HepG2 (cell line): Measurements from ENCODE around the gene NLRC5. TPM values are rescaled to one million over a fixed set of nuclear protein-coding genes. Genes with fewer than 3 reads are reported as not detected.

Source experiments
- ELF3 ChIP-seq: IDR thresholded peaks from 2 replicates; pipeline ENCODE4 v1.6.1; 2016; ENCODE audit warnings: missing genetic modification reagents, missing compliant biosample characterization
- FOXP1 ChIP-seq, 2 experiments: fragments of 450-650 bp in 1 of 2; IDR thresholded peaks; 2 replicates each; pipeline ENCODE4 v1.6.1; 2017 to 2018; ENCODE audit warnings: antibody characterized with exemption in 1 of 2
- IRF2 ChIP-seq: IDR thresholded peaks from 2 replicates; pipeline ENCODE4 v1.6.1; 2018; ENCODE audit warnings: missing genetic modification reagents, missing compliant biosample characterization
- KAT7 ChIP-seq: IDR thresholded peaks from 2 replicates; pipeline ENCODE4 v1.6.1; 2018; ENCODE audit warnings: borderline replicate concordance, missing compliant biosample characterization
- KDM2A ChIP-seq: sonication (generic); formaldehyde crosslinking; IDR thresholded peaks from 2 replicates; pipeline ENCODE4 v1.4.0; 2020; ENCODE audit warnings: low read depth, missing genetic modification reagents, borderline replicate concordance
- KLF13 ChIP-seq: sonication (generic); formaldehyde crosslinking; IDR thresholded peaks from 2 replicates; pipeline ENCODE4 v1.4.0; 2020; ENCODE audit warnings: mild to moderate bottlenecking, missing genetic modification reagents
- MTA3 ChIP-seq: sonication (generic); formaldehyde crosslinking; IDR thresholded peaks from 2 replicates; pipeline ENCODE4 v1.4.0; 2020; ENCODE audit warnings: missing genetic modification reagents
- NFKBIZ ChIP-seq: IDR thresholded peaks from 2 replicates; pipeline ENCODE4 v1.6.1; 2018; ENCODE audit warnings: missing genetic modification reagents, missing compliant biosample characterization
- NFYB ChIP-seq: sonication (generic); formaldehyde crosslinking; IDR thresholded peaks from 2 replicates; pipeline ENCODE4 v1.4.0; 2020; ENCODE audit warnings: missing genetic modification reagents
- U2AF2 ChIP-seq: fragments of 200-400 bp; formaldehyde crosslinking; IDR thresholded peaks from 2 replicates; pipeline ENCODE4 v1.6.1; 2017; ENCODE audit warnings: low read depth, mild to moderate bottlenecking, low read length
- ZBTB7B ChIP-seq: sonication (generic); formaldehyde crosslinking; IDR thresholded peaks from 2 replicates; pipeline ENCODE4 v1.4.0; 2020; ENCODE audit warnings: missing genetic modification reagents
- ZNF30 ChIP-seq: sonication (generic); formaldehyde crosslinking; IDR thresholded peaks from 2 replicates; pipeline ENCODE4 v1.5.0; 2020; ENCODE audit warnings: mild to moderate bottlenecking, missing genetic modification reagents
- ZNF333 ChIP-seq: sonication (generic); formaldehyde crosslinking; IDR thresholded peaks from 2 replicates; pipeline ENCODE4 v1.4.0; 2020; ENCODE audit warnings: mild to moderate bottlenecking, missing genetic modification reagents, borderline replicate concordance
- ZNF773 ChIP-seq: sonication (generic); formaldehyde crosslinking; IDR thresholded peaks from 2 replicates; pipeline ENCODE4 v1.4.0; 2020; ENCODE audit warnings: missing genetic modification reagents, borderline replicate concordance
- ZNF883 ChIP-seq: sonication (generic); formaldehyde crosslinking; IDR thresholded peaks from 2 replicates; pipeline ENCODE4 v1.5.1; 2020; ENCODE audit warnings: mild to moderate bottlenecking, missing genetic modification reagents; ENCODE audit errors: not compliant biosample characterization
- polyA plus RNA-seq, 8 experiments: library from polyadenylated mRNA; depleted of rRNA in 3 of 8; stranded (reverse) in 7 of 8; unstranded in 1 of 8; fragments of >200 nt; fragmentation: Illumina TruSeq in 4 of 8; extraction: Trizol in 4 of 8; gene quantifications; 2 replicates each; pipeline versions ENCODE4 v1.2.1 to v1.2.3, GENCODE V29; 2011 to 2016; ENCODE audit warnings: low read depth in 4 of 8, missing spikeins in 1 of 8, mixed read lengths in 1 of 8; ENCODE audit not compliant: insufficient read depth in 1 of 8
- total RNA-seq, 5 experiments: library from RNA; depleted of rRNA; stranded (reverse); fragments of >200 nt; fragmentation: Illumina TruSeq; extraction: Trizol; gene quantifications; 2 replicates each; pipeline ENCODE4 v1.2.3, GENCODE V29; 2016; ENCODE audit warnings: low read depth in 1 of 5
- TF ChIP-seq, protein P1 (sequence below): fragments of 450-650 bp; IDR thresholded peaks from 2 replicates; pipeline ENCODE4 v1.6.1; 2017
- TF ChIP-seq, protein P2 (sequence below): sonication (generic); formaldehyde crosslinking; IDR thresholded peaks from 2 replicates; pipeline ENCODE4 v1.9.0; 2021; ENCODE audit warnings: missing genetic modification reagents, borderline replicate concordance
- TF ChIP-seq, protein P3 (sequence below): sonication (generic); formaldehyde crosslinking; IDR thresholded peaks from 2 replicates; pipeline ENCODE4 v1.4.0; 2020; ENCODE audit warnings: missing genetic modification reagents, borderline replicate concordance
- TF ChIP-seq, protein P4 (sequence below): IDR thresholded peaks from 2 replicates; pipeline ENCODE4 v1.6.1; 2016; ENCODE audit warnings: missing biosample characterization, missing genetic modification reagents, low read depth
- TF ChIP-seq, protein P5 (sequence below): sonication (generic); formaldehyde crosslinking; IDR thresholded peaks from 2 replicates; pipeline ENCODE4 v1.5.1; 2020; ENCODE audit warnings: mild to moderate bottlenecking, moderate library complexity, missing genetic modification reagents

Gene NLRC5
- total and polyA plus RNA-seq, 2 of the 13 experiments (the other 11 are each of a cell fraction or from before 2014, with no cell fraction given): 6.3 to 12.7 TPM

DNA sequence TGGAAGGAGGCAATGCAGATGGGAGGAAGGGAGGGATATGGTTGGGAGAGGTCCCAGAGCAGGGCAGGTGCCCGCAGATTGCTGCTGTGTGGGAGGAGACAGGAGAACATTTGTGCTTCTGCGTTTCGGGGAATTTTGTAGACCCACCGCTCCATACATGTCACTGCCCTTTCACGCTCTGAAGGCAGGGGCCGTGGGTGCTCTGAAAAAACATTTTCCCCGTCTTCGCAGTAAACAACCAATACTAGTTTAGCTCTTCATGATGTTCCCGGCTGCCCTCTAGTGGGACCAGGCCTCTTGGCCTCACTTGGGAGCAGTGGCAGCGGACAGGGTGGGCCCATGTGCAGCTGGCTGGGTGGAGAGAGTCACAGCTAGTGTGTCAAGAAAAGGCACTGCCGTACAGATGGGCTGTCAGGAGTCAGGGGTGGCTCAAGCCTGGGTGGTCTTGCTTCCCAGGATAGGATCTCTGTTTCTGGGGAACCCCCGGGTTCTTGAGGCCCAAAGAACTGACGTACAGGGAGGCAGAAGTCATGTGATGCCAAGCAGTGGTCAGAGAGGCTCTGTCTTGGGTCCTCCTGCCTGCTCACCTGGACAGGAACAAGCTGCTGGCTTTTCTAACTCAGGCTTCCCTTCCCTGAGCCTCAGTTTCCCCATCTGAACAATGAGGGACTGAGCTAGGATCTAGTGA is 56.5 kb downstream of the NLRC5 start (continued):
- 0 out of 2 replicates have a peak, but pooled peaks have one; percentile 40 for TF ChIP-seq ZNF333 (CRISPR knock-in tag)
- no peak for TF ChIP-seq MTA3 (CRISPR knock-in tag)
- TF ChIP-seq, protein P1, sequence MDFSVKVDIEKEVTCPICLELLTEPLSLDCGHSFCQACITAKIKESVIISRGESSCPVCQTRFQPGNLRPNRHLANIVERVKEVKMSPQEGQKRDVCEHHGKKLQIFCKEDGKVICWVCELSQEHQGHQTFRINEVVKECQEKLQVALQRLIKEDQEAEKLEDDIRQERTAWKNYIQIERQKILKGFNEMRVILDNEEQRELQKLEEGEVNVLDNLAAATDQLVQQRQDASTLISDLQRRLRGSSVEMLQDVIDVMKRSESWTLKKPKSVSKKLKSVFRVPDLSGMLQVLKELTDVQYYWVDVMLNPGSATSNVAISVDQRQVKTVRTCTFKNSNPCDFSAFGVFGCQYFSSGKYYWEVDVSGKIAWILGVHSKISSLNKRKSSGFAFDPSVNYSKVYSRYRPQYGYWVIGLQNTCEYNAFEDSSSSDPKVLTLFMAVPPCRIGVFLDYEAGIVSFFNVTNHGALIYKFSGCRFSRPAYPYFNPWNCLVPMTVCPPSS: no peak
- no peak for TF ChIP-seq KAT7 (CRISPR knock-in tag)
- TF ChIP-seq ZNF883 (CRISPR knock-in tag): peak; percentile 53
- no peak for TF ChIP-seq ZNF30 (CRISPR knock-in tag)
- peak; percentile 74 for TF ChIP-seq KDM2A (CRISPR knock-in tag)
- no peak for TF ChIP-seq U2AF2
- TF ChIP-seq, protein P2, sequence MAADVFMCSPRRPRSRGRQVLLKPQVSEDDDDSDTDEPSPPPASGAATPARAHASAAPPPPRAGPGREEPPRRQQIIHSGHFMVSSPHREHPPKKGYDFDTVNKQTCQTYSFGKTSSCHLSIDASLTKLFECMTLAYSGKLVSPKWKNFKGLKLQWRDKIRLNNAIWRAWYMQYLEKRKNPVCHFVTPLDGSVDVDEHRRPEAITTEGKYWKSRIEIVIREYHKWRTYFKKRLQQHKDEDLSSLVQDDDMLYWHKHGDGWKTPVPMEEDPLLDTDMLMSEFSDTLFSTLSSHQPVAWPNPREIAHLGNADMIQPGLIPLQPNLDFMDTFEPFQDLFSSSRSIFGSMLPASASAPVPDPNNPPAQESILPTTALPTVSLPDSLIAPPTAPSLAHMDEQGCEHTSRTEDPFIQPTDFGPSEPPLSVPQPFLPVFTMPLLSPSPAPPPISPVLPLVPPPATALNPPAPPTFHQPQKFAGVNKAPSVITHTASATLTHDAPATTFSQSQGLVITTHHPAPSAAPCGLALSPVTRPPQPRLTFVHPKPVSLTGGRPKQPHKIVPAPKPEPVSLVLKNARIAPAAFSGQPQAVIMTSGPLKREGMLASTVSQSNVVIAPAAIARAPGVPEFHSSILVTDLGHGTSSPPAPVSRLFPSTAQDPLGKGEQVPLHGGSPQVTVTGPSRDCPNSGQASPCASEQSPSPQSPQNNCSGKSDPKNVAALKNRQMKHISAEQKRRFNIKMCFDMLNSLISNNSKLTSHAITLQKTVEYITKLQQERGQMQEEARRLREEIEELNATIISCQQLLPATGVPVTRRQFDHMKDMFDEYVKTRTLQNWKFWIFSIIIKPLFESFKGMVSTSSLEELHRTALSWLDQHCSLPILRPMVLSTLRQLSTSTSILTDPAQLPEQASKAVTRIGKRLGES (CRISPR knock-in tag): no peak
- TF ChIP-seq KLF13: no peak
- TF ChIP-seq IRF2 (CRISPR knock-in tag): peak; percentile 63
- TF ChIP-seq ZNF773 (CRISPR knock-in tag): no peak
- no peak for TF ChIP-seq NFKBIZ (CRISPR knock-in tag)
- TF ChIP-seq FOXP1 (IDR thresholded peaks at IDR 0.05): no peak
- peak; percentile 63; the same call in 1 of the 2 replicates for TF ChIP-seq FOXP1 (CRISPR knock-in tag; IDR thresholded peaks at IDR 0.05)
- TF ChIP-seq ZBTB7B (CRISPR knock-in tag): peak; percentile 66; the same call in 1 of the 2 replicates
- TF ChIP-seq NFYB (CRISPR knock-in tag): no peak
- TF ChIP-seq, protein P3, sequence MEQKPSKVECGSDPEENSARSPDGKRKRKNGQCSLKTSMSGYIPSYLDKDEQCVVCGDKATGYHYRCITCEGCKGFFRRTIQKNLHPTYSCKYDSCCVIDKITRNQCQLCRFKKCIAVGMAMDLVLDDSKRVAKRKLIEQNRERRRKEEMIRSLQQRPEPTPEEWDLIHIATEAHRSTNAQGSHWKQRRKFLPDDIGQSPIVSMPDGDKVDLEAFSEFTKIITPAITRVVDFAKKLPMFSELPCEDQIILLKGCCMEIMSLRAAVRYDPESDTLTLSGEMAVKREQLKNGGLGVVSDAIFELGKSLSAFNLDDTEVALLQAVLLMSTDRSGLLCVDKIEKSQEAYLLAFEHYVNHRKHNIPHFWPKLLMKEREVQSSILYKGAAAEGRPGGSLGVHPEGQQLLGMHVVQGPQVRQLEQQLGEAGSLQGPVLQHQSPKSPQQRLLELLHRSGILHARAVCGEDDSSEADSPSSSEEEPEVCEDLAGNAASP (CRISPR knock-in tag): 0 out of 2 replicates have a peak, but pooled peaks have one; percentile 49
- TF ChIP-seq ELF3 (CRISPR knock-in tag): peak; percentile 30; the same call in 1 of the 2 replicates
- TF ChIP-seq, protein P4, sequence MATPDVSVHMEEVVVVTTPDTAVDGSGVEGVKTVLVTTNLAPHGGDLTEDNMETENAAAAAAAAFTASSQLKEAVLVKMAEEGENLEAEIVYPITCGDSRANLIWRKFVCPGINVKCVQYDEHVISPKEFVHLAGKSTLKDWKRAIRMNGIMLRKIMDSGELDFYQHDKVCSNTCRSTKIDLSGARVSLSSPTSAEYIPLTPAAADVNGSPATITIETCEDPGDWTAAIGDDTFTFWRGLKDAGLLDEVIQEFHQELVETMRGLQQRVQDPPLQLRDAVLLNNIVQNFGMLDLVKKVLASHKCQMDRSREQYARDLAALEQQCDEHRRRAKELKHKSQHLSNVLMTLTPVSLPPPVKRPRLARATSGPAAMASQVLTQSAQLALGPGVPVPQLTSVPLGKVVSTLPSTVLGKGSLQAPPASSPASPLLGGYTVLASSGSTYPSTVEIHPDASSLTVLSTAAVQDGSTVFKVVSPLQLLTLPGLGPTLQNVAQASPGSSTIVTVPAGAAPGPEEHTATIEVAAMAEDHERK: no peak
- TF ChIP-seq, protein P5, sequence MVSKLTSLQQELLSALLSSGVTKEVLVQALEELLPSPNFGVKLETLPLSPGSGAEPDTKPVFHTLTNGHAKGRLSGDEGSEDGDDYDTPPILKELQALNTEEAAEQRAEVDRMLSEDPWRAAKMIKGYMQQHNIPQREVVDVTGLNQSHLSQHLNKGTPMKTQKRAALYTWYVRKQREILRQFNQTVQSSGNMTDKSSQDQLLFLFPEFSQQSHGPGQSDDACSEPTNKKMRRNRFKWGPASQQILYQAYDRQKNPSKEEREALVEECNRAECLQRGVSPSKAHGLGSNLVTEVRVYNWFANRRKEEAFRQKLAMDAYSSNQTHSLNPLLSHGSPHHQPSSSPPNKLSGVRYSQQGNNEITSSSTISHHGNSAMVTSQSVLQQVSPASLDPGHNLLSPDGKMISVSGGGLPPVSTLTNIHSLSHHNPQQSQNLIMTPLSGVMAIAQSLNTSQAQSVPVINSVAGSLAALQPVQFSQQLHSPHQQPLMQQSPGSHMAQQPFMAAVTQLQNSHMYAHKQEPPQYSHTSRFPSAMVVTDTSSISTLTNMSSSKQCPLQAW: peak; percentile 80
